Stimulated activated CD4-positive, alpha-beta T cell treated with anti-CD3 and anti-CD28 coated beads, Interleukin-15, amount 100 ng/mL, for 1 hour (primary cell): ENCODE data around the gene SMAD7.

ENCODE experiments used
- DNase-seq, 2 donors: peaks; one replicate each; pipeline ENCODE4 v3.0.0-alpha.2; 2020; ENCODE audit warnings: low read depth in 1 of 2, low spot score in 1 of 2

The SMAD7 gene

DNA sequence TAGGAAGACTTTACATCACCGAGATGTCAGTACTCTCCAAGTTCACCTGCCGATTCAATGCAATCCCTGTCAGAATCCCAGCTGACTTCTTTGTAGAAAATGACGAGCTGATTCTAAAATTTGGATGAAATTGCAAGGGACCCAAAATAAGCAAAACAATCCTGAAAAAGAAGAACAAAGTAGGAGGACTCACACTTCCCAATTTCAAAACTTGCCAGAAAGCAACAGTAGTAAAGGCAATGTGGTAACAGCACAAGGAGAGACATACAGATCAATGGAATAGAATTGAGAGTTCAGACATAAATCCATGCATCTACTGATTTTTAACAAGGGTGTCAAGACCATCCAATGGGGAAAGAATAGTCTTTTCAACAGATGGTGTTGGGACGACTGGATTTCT lies 52.2 kb downstream of the SMAD7 start:
- no peak for DNase-seq

DNA sequence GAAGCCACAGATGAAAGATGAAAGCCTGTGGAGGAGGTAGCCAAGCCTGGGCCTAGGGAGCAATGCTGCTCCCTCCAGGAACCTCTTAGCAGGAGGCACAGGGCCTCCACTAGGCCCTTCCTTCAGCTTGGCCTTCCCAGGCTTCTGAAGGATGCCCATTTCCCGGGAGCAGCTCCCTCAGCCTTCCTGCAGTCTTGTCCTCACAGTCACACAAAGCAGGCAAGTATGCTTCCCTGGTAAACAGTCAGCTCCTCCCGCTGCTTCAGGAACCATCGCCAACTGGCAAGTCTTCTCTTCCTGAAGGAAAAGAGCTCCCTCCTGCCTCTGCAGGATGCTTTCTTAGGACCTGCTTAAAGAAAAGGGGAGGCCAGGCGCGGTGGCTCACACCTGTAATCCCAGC lies 53.2 kb downstream of the SMAD7 start:
- DNase-seq = no peak

DNA sequence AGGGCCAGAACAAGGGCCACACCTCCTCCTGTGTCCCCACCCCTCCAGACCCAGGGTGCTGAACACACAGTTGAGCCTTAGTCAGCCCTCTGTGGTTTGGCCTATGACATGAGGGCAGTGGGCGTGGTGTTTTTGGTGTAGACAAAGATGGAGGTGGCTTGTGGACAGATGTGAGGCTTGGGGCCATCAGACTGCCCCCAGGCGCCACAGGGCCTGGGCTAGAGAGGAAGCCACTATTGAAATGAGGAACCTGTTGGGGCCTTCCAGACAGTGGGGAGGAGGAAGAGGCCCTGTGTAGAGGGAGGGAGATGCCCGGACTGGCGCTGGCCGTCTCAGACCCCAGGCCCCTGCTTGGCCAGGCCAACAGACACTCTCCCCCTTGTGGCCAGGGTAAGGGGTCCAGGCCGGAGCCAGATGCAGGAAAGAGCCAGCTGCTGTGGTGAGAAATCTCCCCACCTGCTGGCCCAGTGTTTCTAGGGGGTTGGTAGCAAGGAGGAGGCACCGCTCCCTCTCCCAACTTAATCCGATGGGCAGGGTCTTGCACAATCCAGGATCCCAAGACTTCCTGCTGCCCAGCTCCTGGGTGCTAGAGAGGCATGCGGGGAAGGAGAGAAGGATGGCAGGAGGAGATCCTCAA lies 53.8 kb downstream of the SMAD7 start:
- DNase-seq = no peak

DNA sequence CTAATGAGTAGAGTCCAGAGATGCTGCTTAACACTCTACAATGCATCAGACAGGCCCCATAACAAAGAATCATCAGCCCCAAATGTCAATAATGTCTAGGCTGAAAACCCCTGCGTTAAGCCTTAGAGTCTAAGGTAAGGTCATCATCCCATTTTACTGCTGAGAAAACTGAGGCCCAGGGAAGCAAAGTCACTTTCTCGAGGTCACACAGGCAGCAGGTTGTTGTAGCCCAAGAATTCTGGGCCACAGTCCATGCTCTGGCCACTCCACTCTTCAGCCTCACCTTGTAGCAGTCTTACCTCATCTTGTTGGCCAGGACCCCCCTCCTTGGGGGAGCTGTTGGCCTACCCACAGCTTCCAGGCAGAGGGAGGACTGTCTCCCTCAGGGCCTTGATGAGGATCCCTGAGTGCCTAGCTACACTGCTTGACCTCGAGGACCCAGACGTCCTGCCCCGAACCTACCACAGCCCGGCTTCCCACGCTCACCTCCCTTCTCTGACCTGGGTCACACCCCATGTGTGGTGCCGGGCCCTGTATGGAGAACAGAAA lies 54.4 kb downstream of the SMAD7 start:
- DNase-seq = no peak

DNA sequence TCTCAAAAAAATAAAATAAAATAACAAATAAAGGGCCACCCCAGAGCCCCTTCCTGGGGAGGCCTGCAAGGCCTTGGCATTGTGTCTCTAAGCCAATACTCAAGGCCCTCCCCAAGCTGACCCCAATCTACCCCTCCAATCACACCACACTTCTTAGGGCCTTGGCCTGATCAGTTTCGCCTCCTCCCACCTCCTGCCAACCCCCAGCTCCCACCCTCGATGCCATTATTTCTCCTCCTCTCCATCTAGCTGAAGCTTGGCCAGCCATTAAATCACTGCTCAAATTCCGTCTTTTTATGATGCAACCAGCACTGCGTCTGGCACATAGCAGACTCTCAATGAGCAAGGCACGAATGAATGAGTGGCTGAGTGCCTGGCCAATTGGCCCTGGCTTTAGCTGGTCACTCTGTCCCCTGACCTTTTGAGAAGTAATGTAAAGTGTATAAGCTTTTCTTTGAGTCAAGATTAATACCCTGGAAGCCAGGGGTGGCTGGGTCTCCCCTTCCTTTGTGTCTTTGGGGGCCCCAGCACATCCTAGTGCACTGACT lies 55.9 kb downstream of the SMAD7 start:
- no peak for DNase-seq

DNA sequence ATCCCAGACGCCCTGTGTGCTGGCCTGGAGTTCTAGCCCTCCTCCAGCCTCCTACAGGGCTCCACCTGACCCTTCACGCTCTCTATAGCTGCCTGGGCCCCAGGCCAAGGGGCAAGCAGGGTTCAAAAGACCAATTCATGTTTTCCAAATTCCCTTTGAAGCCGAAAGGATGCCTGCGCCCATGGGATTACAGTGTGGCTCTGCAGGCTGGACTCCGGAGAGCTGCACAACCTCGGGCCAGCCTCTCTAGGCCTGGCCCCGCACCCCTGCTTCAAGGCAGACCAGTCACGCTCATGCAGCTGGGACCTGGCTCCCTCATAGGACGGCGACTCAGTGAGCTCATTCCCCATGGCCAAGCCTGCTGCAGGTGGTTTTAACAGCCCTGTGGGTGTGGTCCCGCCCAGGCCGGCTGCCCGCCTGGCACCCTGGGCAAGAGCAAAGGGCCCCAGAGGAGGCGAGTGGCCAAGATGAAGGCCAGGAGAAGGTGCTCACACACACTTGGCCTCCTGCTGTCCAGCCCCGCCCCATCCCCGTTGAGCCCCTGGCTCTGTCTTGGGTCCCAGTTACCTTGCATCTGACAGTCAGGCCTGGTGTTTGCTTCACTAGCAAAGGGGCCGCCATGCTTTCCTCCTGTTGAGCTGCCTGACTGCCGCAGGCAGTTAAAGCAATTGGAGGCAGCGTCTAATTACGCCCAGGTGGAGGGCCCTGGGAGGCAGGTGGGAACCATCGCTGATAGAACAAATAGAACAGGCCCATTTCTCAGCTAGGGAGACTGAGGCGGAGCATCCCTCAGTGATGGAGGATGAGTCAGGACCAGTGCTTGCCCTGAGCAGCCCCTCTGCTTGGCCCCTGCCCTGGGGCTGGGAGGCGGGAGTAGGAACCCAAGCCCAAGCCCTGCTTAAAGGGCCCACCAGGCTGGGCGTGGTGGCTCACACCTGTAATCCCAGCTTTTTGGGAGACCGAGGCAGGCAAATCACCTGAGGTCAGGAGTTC lies 56.9 kb downstream of the SMAD7 start:
- no peak for DNase-seq

DNA sequence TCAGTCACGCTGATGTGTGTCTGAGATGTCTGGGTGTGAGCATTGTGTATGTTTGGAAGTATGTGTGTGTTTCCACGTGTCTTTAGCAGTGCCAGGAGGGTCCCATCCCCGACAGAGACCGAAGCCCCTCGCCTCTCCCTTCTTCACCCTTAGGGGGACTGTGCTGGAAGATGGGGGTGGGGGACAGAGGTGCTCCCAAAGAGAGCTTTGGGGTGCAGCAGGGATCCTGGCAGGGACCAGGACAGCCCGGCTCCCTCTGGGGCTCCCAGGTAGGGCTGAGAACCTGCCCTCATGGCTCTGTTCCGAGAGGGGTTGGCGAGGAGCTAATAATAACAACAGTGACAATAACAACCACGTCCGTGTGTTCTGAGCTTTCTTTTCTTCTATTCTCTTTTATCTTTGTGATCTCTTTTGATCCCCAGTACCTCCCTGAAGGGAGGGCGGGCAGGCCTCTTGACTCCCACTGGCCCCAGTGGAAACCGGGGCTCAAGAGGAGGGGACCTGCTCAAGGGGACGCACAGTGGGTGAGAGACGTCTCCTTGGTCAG lies 57.6 kb downstream of the SMAD7 start:
- DNase-seq = no peak

DNA sequence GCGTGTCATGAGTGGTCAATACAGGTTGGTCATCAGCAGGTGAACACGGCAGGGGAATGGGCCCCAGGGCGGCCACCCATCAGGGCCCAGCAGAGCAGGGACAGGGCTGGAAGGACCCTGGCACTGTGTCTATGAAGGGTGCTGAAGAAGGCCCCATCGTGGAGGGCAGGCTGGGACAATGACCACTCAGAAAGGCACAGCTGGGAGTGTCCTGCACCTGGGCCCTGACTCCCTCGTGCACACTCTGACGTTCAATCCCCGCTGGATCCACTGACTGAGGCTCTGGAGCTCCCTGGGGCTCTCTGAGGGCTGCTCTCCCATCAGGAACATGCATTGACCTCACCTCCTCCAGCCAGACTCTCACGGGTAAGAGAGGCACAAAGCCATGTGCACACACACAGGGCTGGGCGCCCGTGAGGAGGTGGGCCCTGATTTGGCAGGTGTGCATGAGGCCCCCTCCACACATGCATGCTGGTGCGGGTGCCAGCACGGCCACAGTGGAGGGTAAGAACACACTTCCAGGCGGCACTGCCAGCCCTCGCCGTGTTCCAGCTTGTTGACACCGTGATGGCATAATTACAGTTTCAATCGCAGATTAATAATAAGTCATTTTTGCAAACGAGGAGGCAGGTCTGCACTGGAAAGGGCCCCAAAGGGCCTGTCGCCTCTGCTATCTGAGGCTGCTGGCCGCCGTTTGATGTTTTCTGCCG lies 58.5 kb downstream of the SMAD7 start:
- DNase-seq = no peak

DNA sequence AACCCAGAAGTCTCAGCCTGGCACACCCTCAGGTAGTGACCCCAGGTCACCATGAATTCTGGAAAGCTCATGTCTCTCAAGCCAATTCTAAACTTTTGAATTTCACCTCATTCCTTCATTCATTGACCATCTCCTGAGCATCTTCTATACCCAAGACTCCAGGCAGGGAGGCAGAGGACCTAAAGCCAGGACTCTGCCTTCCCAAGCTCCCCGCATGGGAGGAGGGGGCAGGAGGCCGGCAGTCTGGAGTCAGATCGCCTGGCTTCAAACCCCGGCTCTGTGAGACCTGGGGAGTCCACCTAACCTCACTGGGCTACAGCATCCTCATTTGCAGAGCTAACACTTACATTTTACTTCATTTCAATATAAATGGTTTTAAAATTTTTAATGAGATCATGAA lies 59.0 kb downstream of the SMAD7 start:
- DNase-seq = no peak

DNA sequence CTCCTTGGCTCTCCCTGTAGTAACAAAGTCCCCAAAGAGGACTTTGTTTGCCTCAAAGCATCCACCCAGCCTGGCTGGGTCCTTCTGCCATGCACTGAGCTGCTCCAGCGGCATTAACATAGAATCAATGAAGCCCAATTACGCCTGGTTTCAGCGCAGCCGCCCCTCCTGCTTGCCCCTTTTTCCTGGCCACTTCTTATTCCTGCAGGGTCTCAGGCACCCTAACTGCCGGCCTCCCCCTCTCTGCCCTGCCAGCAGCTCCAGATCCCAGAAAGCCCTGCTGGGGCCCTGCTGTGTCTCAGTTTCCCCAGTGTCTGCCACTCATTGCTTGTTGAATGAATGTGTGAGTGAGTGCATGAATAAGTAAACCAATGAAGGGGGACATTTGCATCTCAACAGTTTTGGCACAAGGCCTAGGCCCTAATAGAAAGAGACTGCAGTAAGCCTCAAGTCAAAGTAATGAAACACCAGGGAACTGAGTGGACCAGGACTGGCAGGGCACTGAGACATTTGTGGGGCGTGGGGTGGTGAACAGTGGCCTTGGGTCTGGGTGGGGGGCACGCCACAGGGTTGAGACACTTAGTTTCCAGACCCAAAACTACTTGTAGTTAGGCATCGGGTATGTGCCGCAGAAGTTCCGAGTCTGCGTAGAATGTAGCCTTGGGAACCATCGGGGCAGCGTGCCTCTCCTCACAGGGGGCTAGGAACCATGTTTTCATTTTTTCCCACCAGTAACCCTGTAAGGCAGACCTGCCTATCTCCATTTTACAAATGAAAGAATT lies 60.6 kb downstream of the SMAD7 start:
- DNase-seq = no peak

DNA sequence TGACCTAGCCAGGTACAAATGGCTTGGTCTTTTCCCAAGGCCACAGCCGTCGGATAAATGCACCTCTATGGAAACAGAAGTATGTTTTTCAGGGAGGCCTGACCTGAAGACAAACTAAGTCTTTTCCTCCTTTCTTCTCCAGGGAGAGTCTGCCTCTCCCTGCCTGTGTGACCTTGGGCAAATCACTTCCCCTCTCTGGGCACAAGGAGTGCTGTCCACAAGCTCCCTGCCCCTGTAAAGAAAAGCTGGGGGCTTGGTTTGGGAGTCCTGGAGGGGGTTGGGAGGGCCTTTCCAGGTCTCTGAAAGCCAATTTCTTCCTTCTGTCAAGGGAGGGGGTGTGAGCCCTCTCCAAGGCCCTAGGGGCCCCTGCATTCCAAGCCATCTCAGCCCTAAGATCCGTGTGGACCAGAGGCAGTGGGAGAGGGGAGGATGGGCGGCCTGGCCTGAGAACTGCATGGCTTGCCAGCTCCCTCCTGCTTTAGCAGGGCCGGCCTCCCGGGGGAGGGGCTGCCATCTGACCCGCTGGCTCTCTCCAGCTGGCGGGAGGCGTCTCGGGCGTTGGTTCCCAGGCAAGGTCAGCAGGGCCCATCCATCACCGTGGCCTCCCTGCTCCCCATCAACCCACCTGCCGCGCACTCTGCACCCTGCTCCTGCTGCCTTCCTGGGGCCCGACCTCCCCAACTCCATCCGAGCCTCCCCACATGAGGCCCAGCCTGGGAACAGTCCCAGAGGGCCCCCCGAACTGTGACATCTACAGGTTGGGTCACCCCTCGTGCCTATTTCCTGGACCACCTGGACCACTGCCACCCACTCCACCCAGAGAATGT lies 61.4 kb downstream of the SMAD7 start:
- DNase-seq = no peak

DNA sequence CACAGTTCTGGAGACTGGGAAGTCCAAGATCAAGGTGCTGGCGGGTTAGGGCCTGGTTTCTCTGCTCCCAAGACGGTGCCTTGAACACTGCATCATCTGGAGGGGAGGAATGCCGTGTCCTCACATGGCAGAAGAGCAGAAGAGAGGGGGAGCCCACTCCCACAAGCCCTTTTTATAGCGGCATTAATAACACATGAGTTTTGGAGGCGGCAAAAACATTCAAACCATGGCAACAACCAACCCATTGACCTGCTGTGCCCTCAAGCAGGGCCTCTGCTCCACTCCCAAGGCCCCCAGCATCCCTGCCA lies 62.0 kb downstream of the SMAD7 start:
- no peak for DNase-seq

DNA sequence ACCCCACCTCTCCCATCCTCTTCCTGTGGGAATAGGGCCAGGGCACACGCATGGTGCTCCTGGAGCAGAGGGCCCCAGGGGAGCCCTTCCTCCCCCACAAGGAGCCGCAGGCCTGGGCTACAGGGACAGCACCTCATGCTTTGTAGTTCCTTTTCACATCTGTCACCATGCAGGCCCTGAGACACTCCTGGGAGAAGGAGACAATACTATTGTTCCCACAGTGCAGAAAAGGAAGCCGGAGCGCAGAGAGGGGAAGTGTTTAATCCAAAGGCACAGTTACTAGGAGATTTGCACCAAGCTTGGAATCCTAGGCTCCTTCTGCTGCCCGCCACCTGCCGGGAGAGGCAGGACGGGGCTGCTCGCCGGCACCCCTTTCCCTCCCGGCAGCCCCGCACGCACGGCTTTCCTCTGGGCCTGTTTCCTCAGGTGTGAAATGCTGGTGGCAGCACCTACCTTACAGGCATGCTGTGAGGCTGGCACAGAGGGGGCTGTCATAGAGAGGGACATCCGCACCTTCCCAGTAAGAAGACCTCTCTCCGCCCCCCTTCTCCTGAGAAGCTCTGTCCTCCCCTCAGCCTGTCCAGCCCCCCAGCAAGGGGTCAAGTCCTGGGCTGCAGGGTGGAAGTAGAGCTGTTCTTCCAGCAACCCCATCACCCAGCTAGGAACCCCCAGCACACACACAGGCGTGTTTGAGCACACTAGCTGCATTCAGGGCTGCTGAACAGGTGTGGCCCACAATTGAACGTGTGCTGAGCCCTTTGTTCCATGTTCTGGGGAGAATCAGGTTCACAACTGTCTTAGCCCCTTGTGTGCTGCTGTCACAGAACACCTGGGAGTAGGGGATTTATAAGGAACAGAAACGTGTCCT lies 62.6 kb downstream of the SMAD7 start:
- no peak for DNase-seq

DNA sequence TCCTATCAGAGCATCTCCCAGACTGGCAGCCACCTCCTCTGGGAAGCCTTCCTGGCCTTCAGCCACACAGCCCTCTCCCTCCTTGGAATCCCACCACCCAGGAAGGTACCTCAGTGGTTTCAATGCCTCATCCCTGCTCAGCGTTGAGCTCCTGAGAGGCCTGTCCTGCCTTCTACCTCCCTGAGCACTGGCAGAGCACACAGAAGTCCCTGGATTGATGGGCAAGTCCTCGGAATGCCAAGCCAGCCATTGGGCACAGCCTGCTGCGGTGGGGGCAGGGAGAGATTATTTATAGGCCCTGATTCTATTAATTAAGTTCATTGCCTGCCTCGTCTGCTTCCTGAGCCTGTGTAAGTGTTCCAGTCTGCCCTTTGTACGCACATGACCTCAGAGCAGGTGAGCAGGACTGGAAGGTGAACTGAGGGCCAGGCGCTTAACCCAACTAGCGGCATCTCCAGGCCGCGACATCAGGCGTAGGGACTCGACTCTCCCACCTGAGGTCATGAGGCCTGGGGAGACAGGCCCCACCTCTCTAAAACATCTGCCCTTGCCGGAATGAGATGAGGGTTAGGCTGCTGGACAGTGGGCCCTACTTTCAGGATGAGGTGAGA lies 63.4 kb downstream of the SMAD7 start:
- DNase-seq = no peak

DNA sequence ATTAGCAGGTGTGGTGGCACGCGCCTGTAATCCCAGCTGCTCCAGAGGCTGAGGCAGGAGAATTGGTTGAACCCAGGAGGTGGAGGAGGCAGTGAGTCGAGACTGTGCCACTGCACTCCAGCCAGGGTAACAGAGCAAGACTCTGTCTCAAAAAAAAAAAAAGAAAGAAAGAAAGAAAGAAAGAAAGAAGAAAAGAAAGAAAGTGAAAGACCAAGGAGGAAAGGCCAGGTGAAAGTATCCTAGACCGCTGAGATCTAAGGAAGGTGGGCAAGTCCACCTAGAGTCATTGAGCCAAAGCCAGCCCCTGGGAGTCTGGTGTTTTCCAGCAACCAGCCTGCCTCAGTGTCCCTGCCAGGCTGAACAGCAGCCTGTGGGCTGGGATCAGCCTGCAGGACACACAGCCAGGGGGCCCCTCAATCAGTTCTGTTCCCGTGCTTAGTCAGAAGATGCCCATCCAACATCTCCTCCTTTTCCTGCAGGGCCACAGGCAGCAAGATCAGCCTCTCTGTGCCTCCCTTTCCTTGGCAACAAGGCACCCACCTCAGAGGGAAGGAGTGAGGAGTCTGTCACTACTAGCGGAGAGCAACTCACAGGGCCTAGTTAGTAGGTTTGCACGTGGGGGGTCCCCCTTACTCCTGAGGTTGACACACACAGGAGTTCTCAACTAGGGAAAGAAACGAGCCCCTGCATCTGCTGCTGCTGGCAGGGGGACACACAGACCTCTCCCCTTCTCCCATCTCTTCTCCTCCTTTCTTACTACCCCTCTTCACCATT lies 64.1 kb downstream of the SMAD7 start:
- no peak for DNase-seq

DNA sequence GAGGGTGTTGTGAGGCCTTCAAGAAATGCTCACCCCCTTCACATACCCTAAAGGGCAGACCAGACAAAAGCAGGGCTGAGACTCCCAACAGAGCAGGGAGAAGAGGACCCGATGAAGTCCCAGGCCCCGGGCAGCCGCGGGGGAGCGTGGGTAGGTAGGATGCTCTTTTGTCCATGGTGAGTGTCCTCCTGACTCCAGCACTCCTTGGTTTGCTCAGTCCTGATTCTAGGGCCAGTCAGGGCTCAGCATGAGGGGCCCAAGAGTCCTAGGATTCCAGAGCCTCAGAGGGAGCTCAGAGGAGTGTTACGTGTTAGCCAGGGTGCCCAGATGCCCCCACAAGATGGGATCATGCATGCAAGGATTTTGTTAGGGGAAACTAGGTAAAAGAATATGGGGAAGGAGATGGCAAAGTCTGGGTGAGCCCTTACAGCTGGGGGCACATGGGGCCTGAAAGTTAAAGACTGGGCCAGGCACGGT lies 64.8 kb downstream of the SMAD7 start:
- DNase-seq = no peak

DNA sequence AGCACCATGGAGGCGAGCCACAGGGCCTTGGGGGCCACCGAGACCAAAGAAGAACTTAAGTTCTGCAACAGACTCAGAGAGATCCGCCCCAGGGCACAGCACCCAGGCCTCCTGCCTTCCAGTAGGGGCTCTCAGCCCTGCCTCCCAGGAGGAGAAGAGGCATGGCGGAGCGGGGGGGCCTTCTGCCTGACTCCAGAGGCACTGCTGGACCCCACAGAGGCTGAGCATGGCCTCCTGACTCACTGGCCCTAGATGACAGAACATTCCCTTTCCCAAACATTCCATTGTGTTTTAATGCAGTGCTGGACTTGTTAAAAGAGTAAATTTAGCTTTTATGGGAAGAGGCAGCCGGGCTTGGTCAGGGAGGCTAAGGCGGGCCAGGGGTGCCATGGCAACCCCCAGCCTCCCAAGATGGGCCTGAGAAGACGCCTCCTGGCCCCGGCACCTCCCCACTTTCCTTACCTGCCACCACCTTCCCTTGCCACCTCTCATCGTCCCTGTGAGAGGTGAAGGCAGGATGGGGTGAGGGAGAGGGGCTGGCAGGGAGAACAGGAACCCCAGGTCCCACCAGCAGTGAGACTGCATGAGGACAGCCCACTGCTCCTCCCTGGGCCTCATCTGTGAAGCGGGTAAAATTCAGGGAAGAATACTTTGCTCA lies 65.4 kb downstream of the SMAD7 start:
- DNase-seq = no peak
